K562 (cell line): ENCODE measurements around the gene NMT1. TPM values are rescaled to one million over a fixed set of nuclear protein-coding genes. Genes with fewer than 3 reads are reported as not detected.

Experiments
- CCAR2 ChIP-seq: fragments of 200-400 bp; formaldehyde crosslinking; IDR thresholded peaks from 2 replicates; pipeline ENCODE4 v1.6.1; 2017; ENCODE audit warnings: mild to moderate bottlenecking, low read depth, low read length
- COPS2 ChIP-seq: fragments of 450-650 bp; conservative IDR thresholded peaks from 2 replicates; pipeline ENCODE4 v1.6.1; 2016; ENCODE audit warnings: mild to moderate bottlenecking, moderate library complexity
- CTCF ChIP-seq, 3 experiments: IDR thresholded peaks in 2 of 3; conservative IDR thresholded peaks in 1 of 3; 2 replicates each; pipeline ENCODE4 v1.5.1; 2011 to 2012; ENCODE audit warnings: low read length in 3 of 3, mild to moderate bottlenecking in 3 of 3, control low read depth in 2 of 3, improper control_type of control experiment in 1 of 3, inconsistent platforms in 1 of 3, low read depth in 1 of 3, mixed read lengths in 1 of 3, moderate library complexity in 1 of 3; ENCODE audit not compliant: insufficient read depth in 2 of 3
- E4F1 ChIP-seq: fragments of 250-450 bp; sonication (Bioruptor Pico); IDR thresholded peaks from 2 replicates; pipeline ENCODE4 v1.5.0; 2021; ENCODE audit warnings: mild to moderate bottlenecking, borderline replicate concordance
- EGR1 ChIP-seq: fragments of 450-650 bp; conservative IDR thresholded peaks from 2 replicates; pipeline ENCODE4 v1.6.1; 2017; ENCODE audit warnings: mild to moderate bottlenecking
- MYC ChIP-seq, 2 experiments: fragments of 250-450 bp in 1 of 2; sonication (Bioruptor Pico) in 1 of 2; IDR thresholded peaks; 2 replicates each; pipeline versions ENCODE4 v1.5.1 to v1.6.1; 2012 to 2021; ENCODE audit warnings: low read depth in 2 of 2, borderline replicate concordance in 1 of 2, improper control_type of control experiment in 1 of 2, low read length in 1 of 2, mild to moderate bottlenecking in 1 of 2, moderate library complexity in 1 of 2
- NR1H2 ChIP-seq: sonication (generic); formaldehyde crosslinking; IDR thresholded peaks from 2 replicates; pipeline ENCODE4 v1.4.0; 2020; ENCODE audit warnings: mild to moderate bottlenecking, missing genetic modification reagents
- NRF1 ChIP-seq, 2 experiments: fragments of 450-650 bp; IDR thresholded peaks in 1 of 2; conservative IDR thresholded peaks in 1 of 2; 2 replicates each; pipeline ENCODE4 v1.6.1; 2014; ENCODE audit warnings: mild to moderate bottlenecking in 2 of 2
- PRDM10 ChIP-seq: fragments of 450-650 bp; IDR thresholded peaks from 2 replicates; pipeline ENCODE4 v1.6.1; 2018; ENCODE audit not compliant: partially characterized antibody
- RUNX1 ChIP-seq: sonication (generic); IDR thresholded peaks from 2 replicates; pipeline ENCODE4 v1.6.1; 2016; ENCODE audit warnings: antibody characterized with exemption, low read depth
- TAF1 ChIP-seq: IDR thresholded peaks from 2 replicates; pipeline ENCODE4 v1.6.1; 2011; ENCODE audit warnings: mild to moderate bottlenecking, low read length, moderate library complexity; ENCODE audit not compliant: insufficient read depth, control insufficient read depth, severe bottlenecking; ENCODE audit errors: extremely low read depth
- TFAM ChIP-seq: fragments of 250-450 bp; sonication (Bioruptor Pico); conservative IDR thresholded peaks from 2 replicates; pipeline ENCODE4 v1.5.0; 2021; ENCODE audit warnings: mild to moderate bottlenecking, moderate library complexity
- ZNF518B ChIP-seq: fragments of 250-450 bp; sonication (Bioruptor Pico); IDR thresholded peaks from 2 replicates; pipeline ENCODE4 v1.5.0; 2021; ENCODE audit warnings: mild to moderate bottlenecking, moderate library complexity
- ZNF57 ChIP-seq: fragments of 450-650 bp; formaldehyde crosslinking; IDR thresholded peaks from 2 replicates; pipeline ENCODE4 v1.4.0; 2020; ENCODE audit warnings: mild to moderate bottlenecking, moderate library complexity
- polyA plus RNA-seq, 8 experiments: library from polyadenylated mRNA; depleted of rRNA in 4 of 8; stranded (reverse) in 5 of 8; unstranded in 3 of 8; fragments of >200 nt; fragmentation: Nextera tagmentation in 2 of 8; fragmentation: Illumina TruSeq in 1 of 8; extraction: Ambion mirVana in 2 of 8; extraction: Trizol in 1 of 8; gene quantifications; 2 replicates each; pipeline versions ENCODE4 v1.2.1 to v1.2.3, GENCODE V29; 2011 to 2014; ENCODE audit warnings: inconsistent platforms in 1 of 8, missing spikeins in 1 of 8
- total RNA-seq, 7 experiments: library from RNA; depleted of rRNA in 6 of 7; stranded (reverse); fragments of >200 nt in 6 of 7; fragmentation: Illumina TruSeq in 2 of 7; extraction: Trizol in 2 of 7; gene quantifications; 2 replicates each; pipeline versions ENCODE4 v1.2.1 to v1.2.3, GENCODE V29; 2011 to 2021; ENCODE audit warnings: low replicate concordance in 1 of 7

Gene NMT1
- total and polyA plus RNA-seq, 9 of the 15 experiments (the other 6 are each of a cell fraction or from before 2014, with no cell fraction given), result 86.7 to 569 (median 213) TPM

GRCh38 chr17:45060797-45061605 lies at the start of gene NMT1 (continued):
- TF ChIP-seq CTCF (IDR thresholded peaks at IDR 0.05 in 2 of 3, conservative IDR thresholded peaks at IDR 0.05 in 1 of 3; ENCODE audit: insufficient read depth in 2 of 3, low read depth in 1 of 3, low read length in 3 of 3) (no peak), TFAM (no peak), CCAR2 (no peak), TAF1 (peak; percentile 99), NR1H2 (CRISPR knock-in tag) (peak; percentile 66; the same call in 1 of the 2 replicates), RUNX1 (no peak), E4F1 (CRISPR knock-in tag) (no peak), ZNF518B (CRISPR knock-in tag) (no peak), ZNF57 (no peak), PRDM10 (peak; percentile 84), MYC (IDR thresholded peaks at IDR 0.05; ENCODE audit: low read depth, low read length) (peak; percentile 94), MYC (CRISPR knock-in tag; IDR thresholded peaks at IDR 0.05; ENCODE audit: borderline replicate concordance, low read depth) (no peak; the same call in 1 of the 2 replicates), COPS2 (no peak), NRF1 (conservative IDR thresholded peaks at IDR 0.05 in 1 of 2, IDR thresholded peaks at IDR 0.05 in 1 of 2) (peak; percentile 68 to 73), EGR1 (no peak)
